RWPE2 (cell line): ENCODE results near the gene SORCS2.

Experiments used
- ATAC-seq: fragments of 200-7000 bp; cut with Tn5 transposase; 3 replicates; pipeline ENCODE4 v1.9.1; 2021; ENCODE audit warnings: low read depth
- DNase-seq: peaks from one replicate; pipeline ENCODE4 v3.0.0-alpha.2; 2020; ENCODE audit warnings: low spot score
- H3K27ac ChIP-seq: fragments of 450-650 bp; 2 replicates; pipeline ENCODE4 v1.5.1; 2017; ENCODE audit warnings: mild to moderate bottlenecking; ENCODE audit not compliant: poor library complexity, severe bottlenecking
- H3K27me3 ChIP-seq: fragments of 250-450 bp; sonication (Bioruptor Pico); 2 replicates; pipeline ENCODE4 v1.5.1; 2021; ENCODE audit warnings: mild to moderate bottlenecking, moderate library complexity; ENCODE audit not compliant: insufficient read depth, poor library complexity, severe bottlenecking
- H3K36me3 ChIP-seq: fragments of 250-450 bp; sonication (Bioruptor Pico); 2 replicates; pipeline ENCODE4 v1.5.1; 2020; ENCODE audit warnings: low read depth, mild to moderate bottlenecking, moderate library complexity
- H3K4me1 ChIP-seq: fragments of 250-450 bp; sonication (Bioruptor Pico); 2 replicates; pipeline ENCODE4 v1.5.1; 2021; ENCODE audit warnings: mild to moderate bottlenecking, moderate library complexity; ENCODE audit not compliant: insufficient read depth, poor library complexity, severe bottlenecking
- H3K4me3 ChIP-seq: fragments of 250-450 bp; sonication (Bioruptor Pico); 2 replicates; pipeline ENCODE4 v1.5.1; 2021; ENCODE audit warnings: mild to moderate bottlenecking, moderate library complexity; ENCODE audit not compliant: severe bottlenecking
- H3K9me3 ChIP-seq: fragments of 250-450 bp; sonication (Bioruptor Pico); 2 replicates; pipeline ENCODE4 v1.5.1; 2021; ENCODE audit warnings: mild to moderate bottlenecking, moderate library complexity; ENCODE audit not compliant: severe bottlenecking
- CTCF ChIP-seq: fragments of 450-650 bp; IDR thresholded peaks from one replicate; pipeline ENCODE4 v1.5.1; 2017; ENCODE audit warnings: mild to moderate bottlenecking, moderate library complexity; ENCODE audit not compliant: poor library complexity, severe bottlenecking

The SORCS2 gene

GRCh38 chr4:7431696-7432530 lies 239.6 kb downstream of the SORCS2 start:
- DNase-seq (peak; percentile 78), ATAC-seq (peak; percentile 55)
- Histone ChIP-seq H3K36me3 (no peaks in the 10 kb centered on the region), H3K4me1 (peaks cover 32% of the 10 kb centered on the region), H3K9me3 (no peaks in the 10 kb centered on the region), H3K27me3 (no peaks in the 10 kb centered on the region), H3K27ac (peak overlapping the region; percentile 41), H3K4me3 (no peak overlapping the region)
- TF ChIP-seq CTCF = no peak

- Histone ChIP-seq H3K4me1 (peaks cover 32% of the 10 kb centered on the region), H3K9me3 (no peaks in the 10 kb centered on the region)
- TF ChIP-seq CTCF = no peak
Observed at GRCh38 chr4:7432531-7433375, 240.4 kb downstream of the SORCS2 start.

GRCh38 chr4:7433376-7434140 lies 241.2 kb downstream of the SORCS2 start:
- ATAC-seq = no peak
- no peak for TF ChIP-seq CTCF
- Histone ChIP-seq H3K9me3 (no peaks in the 10 kb centered on the region), H3K4me1 (peaks cover 32% of the 10 kb centered on the region), H3K36me3 (no peaks in the 10 kb centered on the region), H3K27me3 (no peaks in the 10 kb centered on the region), H3K27ac (no peak overlapping the region), H3K4me3 (no peak overlapping the region)
- no peak for DNase-seq

More at GRCh38 chr4:7432531-7433375, 240.4 kb downstream of the SORCS2 start:
- no peak for DNase-seq
- H3K4me3 ChIP-seq = no peak overlapping the region
- H3K27ac ChIP-seq = no peak overlapping the region
- ATAC-seq = no peak
- no peaks in the 10 kb centered on the region for H3K27me3 ChIP-seq
- no peaks in the 10 kb centered on the region for H3K36me3 ChIP-seq

- no peaks in the 10 kb centered on the region for H3K36me3 ChIP-seq
- ATAC-seq = no peak; the same call in 2 of the 3 replicates
Observed at GRCh38 chr4:7434141-7434765, 241.9 kb downstream of the SORCS2 start.

More at GRCh38 chr4:7434141-7434765, 241.9 kb downstream of the SORCS2 start:
- H3K27ac ChIP-seq = no peak overlapping the region
- no peaks in the 10 kb centered on the region for H3K9me3 ChIP-seq
- H3K4me1 ChIP-seq = peaks cover 32% of the 10 kb centered on the region
- H3K4me3 ChIP-seq = no peak overlapping the region
- TF ChIP-seq CTCF = no peak
- H3K27me3 ChIP-seq = no peaks in the 10 kb centered on the region
- no peak for DNase-seq
